D721Med (cell line): Measurements from ENCODE around the gene TOM1L2.

Source experiments
- DNase-seq: peaks from one replicate; pipeline ENCODE4 v3.0.0; 2011; ENCODE audit warnings: low spot score; ENCODE audit not compliant: insufficient read length
- FAIRE-seq: peaks from 2 replicates; lab custom pipeline; 2011; peaks lifted over from hg19 to GRCh38; lab: Jason Lieb, UNC
- CTCF ChIP-seq: IDR thresholded peaks from 2 replicates; pipeline ENCODE4 v1.5.1; 2012; ENCODE audit warnings: mild to moderate bottlenecking, control low read depth; ENCODE audit not compliant: insufficient read depth; ENCODE audit errors: missing control alignments

Gene TOM1L2

GRCh38 chr17:17859909-17860765 is 112.1 kb downstream of the TOM1L2 start:
- peak; percentile 97 for DNase-seq
- FAIRE-seq, result no peak
- peak; percentile 76 for TF ChIP-seq CTCF

- no peak for FAIRE-seq
- DNase-seq, result no peak
- TF ChIP-seq CTCF, result no peak
Measured at GRCh38 chr17:17857496-17857895, 114.7 kb downstream of the TOM1L2 start.

GRCh38 chr17:17856386-17856785 is 115.8 kb downstream of the TOM1L2 start:
- TF ChIP-seq CTCF, result no peak
- no peak for DNase-seq
- no peak for FAIRE-seq

GRCh38 chr17:17855976-17856375 is 116.2 kb downstream of the TOM1L2 start:
- no peak for DNase-seq
- no peak for TF ChIP-seq CTCF
- no peak for FAIRE-seq

- DNase-seq (no peak), FAIRE-seq (no peak)
- TF ChIP-seq CTCF, result no peak
Measured at GRCh38 chr17:17853811-17854447, 118.3 kb downstream of the TOM1L2 start.

GRCh38 chr17:17852930-17853329 is 119.3 kb downstream of the TOM1L2 start:
- no peak for FAIRE-seq
- no peak for TF ChIP-seq CTCF
- DNase-seq, result no peak
